Activated T-helper 2 cell treated with anti-CD3 and anti-CD28 coated beads, Interferon-gamma antibody, Interleukin-2, Interleukin-4, amounts not matched to agents 10 μg/mL and 5 μg/mL and 100 μg/mL, durations not matched to agents 14 hours and 24 hours and 36 hours (primary cell): ENCODE measurements around the gene ELMO3. TPM values are rescaled to one million over a fixed set of nuclear protein-coding genes. Genes with fewer than 3 reads are reported as not detected.

Experiments
- DNase-seq: peaks from one replicate; pipeline ENCODE4 v3.0.0; 2021; ENCODE audit warnings: low spot score
- H3K27ac Mint-ChIP-seq: one replicate; pipeline ENCODE4 v1.8.0; 2021; ENCODE audit warnings: mixed read lengths
- H3K27me3 Mint-ChIP-seq: one replicate; pipeline ENCODE4 v1.8.0; 2021; ENCODE audit warnings: low read depth, mixed read lengths
- H3K36me3 Mint-ChIP-seq: one replicate; pipeline ENCODE4 v1.8.0; 2021; ENCODE audit warnings: low read depth, mixed read lengths
- H3K4me1 Mint-ChIP-seq: one replicate; pipeline ENCODE4 v1.8.0; 2021; ENCODE audit warnings: low read depth, mixed read lengths
- H3K4me3 Mint-ChIP-seq: one replicate; pipeline ENCODE4 v1.8.0; 2021; ENCODE audit warnings: low read depth, mild to moderate bottlenecking, moderate library complexity, mixed read lengths
- H3K9me3 Mint-ChIP-seq: one replicate; pipeline ENCODE4 v1.8.0; 2021; ENCODE audit warnings: mixed read lengths
- intact Hi-C: fragments of 100-400 bp; cut with micrococcal nuclease; formaldehyde crosslinking; loops from one replicate; pipeline ENCODE4 v1.15.1; 2023
- total RNA-seq: library from RNA; stranded (reverse); gene quantifications from 2 replicates; pipeline ENCODE4 v1.2.3, GENCODE V29; 2022

The ELMO3 gene
- total RNA-seq, 1 donor from 2014 or later = 6.8 TPM

- intact Hi-C loops = no loop called here
- Mint-ChIP-seq H3K36me3 (peaks cover 8% of the 10 kb centered on the region), H3K4me3 (no peak overlapping the region), H3K4me1 (no peaks in the 10 kb centered on the region), H3K27ac (no peak overlapping the region), H3K9me3 (no peaks in the 10 kb centered on the region), H3K27me3 (no peaks in the 10 kb centered on the region)
- DNase-seq = no peak
These were observed 11.4 kb downstream of the ELMO3 start for GRCh38 chr16:67210069-67210937.

GRCh38 chr16:67211674-67212073 lies 12.7 kb downstream of the ELMO3 start:
- Mint-ChIP-seq H3K36me3 (no peaks in the 10 kb centered on the region), H3K4me1 (no peaks in the 10 kb centered on the region), H3K27me3 (no peaks in the 10 kb centered on the region), H3K9me3 (no peaks in the 10 kb centered on the region), H3K27ac (no peak overlapping the region), H3K4me3 (no peak overlapping the region)
- intact Hi-C loops = no loop called here
- DNase-seq = no peak

GRCh38 chr16:67212766-67213165 lies 13.8 kb downstream of the ELMO3 start:
- intact Hi-C loops = no loop called here
- H3K27ac Mint-ChIP-seq = no peak overlapping the region
- no peak overlapping the region for H3K4me3 Mint-ChIP-seq
- no peaks in the 10 kb centered on the region for H3K36me3 Mint-ChIP-seq
- H3K9me3 Mint-ChIP-seq = no peaks in the 10 kb centered on the region
- no peaks in the 10 kb centered on the region for H3K4me1 Mint-ChIP-seq
- no peaks in the 10 kb centered on the region for H3K27me3 Mint-ChIP-seq
- no peak for DNase-seq

GRCh38 chr16:67213197-67214019 lies 14.5 kb downstream of the ELMO3 start:
- intact Hi-C loops = no loop called here
- no peak for DNase-seq
- Mint-ChIP-seq H3K27ac (no peak overlapping the region), H3K27me3 (no peaks in the 10 kb centered on the region), H3K9me3 (no peaks in the 10 kb centered on the region), H3K36me3 (no peaks in the 10 kb centered on the region), H3K4me1 (no peaks in the 10 kb centered on the region), H3K4me3 (no peak overlapping the region)

GRCh38 chr16:67215706-67216105 lies 16.8 kb downstream of the ELMO3 start:
- Mint-ChIP-seq H3K9me3 (no peaks in the 10 kb centered on the region), H3K36me3 (no peaks in the 10 kb centered on the region), H3K4me1 (no peaks in the 10 kb centered on the region), H3K27me3 (no peaks in the 10 kb centered on the region), H3K27ac (peak overlapping the region; percentile 17), H3K4me3 (no peak overlapping the region)
- DNase-seq = no peak
- intact Hi-C loops = no loop called here

- Mint-ChIP-seq H3K27ac (no peak overlapping the region), H3K4me1 (no peaks in the 10 kb centered on the region), H3K27me3 (no peaks in the 10 kb centered on the region), H3K9me3 (no peaks in the 10 kb centered on the region), H3K4me3 (no peak overlapping the region), H3K36me3 (no peaks in the 10 kb centered on the region)
- DNase-seq = no peak
- intact Hi-C loops = no loop called here
These were observed 17.9 kb downstream of the ELMO3 start for GRCh38 chr16:67216612-67217490.

GRCh38 chr16:67223992-67224391 lies 25.1 kb downstream of the ELMO3 start:
- Mint-ChIP-seq H3K27ac (no peak overlapping the region), H3K27me3 (no peaks in the 10 kb centered on the region), H3K9me3 (no peaks in the 10 kb centered on the region), H3K36me3 (peaks cover 16% of the 10 kb centered on the region), H3K4me3 (no peak overlapping the region), H3K4me1 (peaks cover 40% of the 10 kb centered on the region)
- intact Hi-C loops = no loop called here
- DNase-seq = no peak

GRCh38 chr16:67226295-67226803 lies 27.4 kb downstream of the ELMO3 start:
- no peaks in the 10 kb centered on the region for H3K9me3 Mint-ChIP-seq
- H3K4me3 Mint-ChIP-seq = peak overlapping the region; percentile 98
- peak overlapping the region; percentile 93 for H3K27ac Mint-ChIP-seq
- intact Hi-C loops = loop anchor here (2.0 to 5.0 kb wide), 2 partner anchors 44 to 66 kb away; partner anchors contain the start of gene MATCAP1
- no peaks in the 10 kb centered on the region for H3K27me3 Mint-ChIP-seq
- peaks cover 37% of the 10 kb centered on the region for H3K36me3 Mint-ChIP-seq
- H3K4me1 Mint-ChIP-seq = peaks cover 40% of the 10 kb centered on the region
- no peak for DNase-seq

- H3K9me3 Mint-ChIP-seq = no peaks in the 10 kb centered on the region
These were observed 28.1 kb downstream of the ELMO3 start, which contains the start of gene TMEM208 for GRCh38 chr16:67226804-67227566. TSS of gene TMEM208 (plus strand) at chr16:67227130. CDS start at chr16:67227219, 89 bp downstream.

GRCh38 chr16:67227567-67227921 lies 28.6 kb downstream of the ELMO3 start:
- intact Hi-C loops = loop anchor here (1.0 to 5.0 kb wide), 3 partner anchors 17 to 67 kb away; partner anchors contain the start of gene MATCAP1
- no peak for DNase-seq
- peak overlapping the region; percentile 98 for H3K4me3 Mint-ChIP-seq
- peaks cover 49% of the 10 kb centered on the region for H3K36me3 Mint-ChIP-seq
- H3K9me3 Mint-ChIP-seq = no peaks in the 10 kb centered on the region
- H3K4me1 Mint-ChIP-seq = peaks cover 40% of the 10 kb centered on the region
- H3K27ac Mint-ChIP-seq = peak overlapping the region; percentile 93
- no peaks in the 10 kb centered on the region for H3K27me3 Mint-ChIP-seq

More at GRCh38 chr16:67226804-67227566, 28.1 kb downstream of the ELMO3 start, which contains the start of gene TMEM208:
- DNase-seq = peak; percentile 99
- Mint-ChIP-seq H3K27me3 (no peaks in the 10 kb centered on the region), H3K4me3 (peak within 1 kb of the TSS; percentile 98), H3K27ac (peak within 1 kb of the TSS; percentile 93), H3K36me3 (peaks cover 43% of the 10 kb centered on the region), H3K4me1 (peaks cover 40% of the 10 kb centered on the region)
- intact Hi-C loops = loop anchor here (1.0 to 5.0 kb wide), 3 partner anchors 17 to 66 kb away; partner anchors contain the start of gene MATCAP1

GRCh38 chr16:67228034-67228785 lies 29.3 kb downstream of the ELMO3 start:
- Mint-ChIP-seq H3K4me3 (peak overlapping the region; percentile 98), H3K9me3 (no peaks in the 10 kb centered on the region), H3K27me3 (no peaks in the 10 kb centered on the region), H3K36me3 (peaks cover 53% of the 10 kb centered on the region), H3K27ac (peak overlapping the region; percentile 93), H3K4me1 (peaks cover 40% of the 10 kb centered on the region)
- no peak for DNase-seq
- intact Hi-C loops = loop anchor here (5.0 kb wide), 1 partner anchor 46 kb away; the partner anchor contains the start of gene MATCAP1
